GM23338 (cell line): ENCODE measurements around the gene ADAMTS4.

Source experiments
- CREB1 ChIP-seq: fragments of 250-450 bp; sonication (Bioruptor Pico); IDR thresholded peaks from 2 replicates; pipeline ENCODE4 v1.5.0; 2020; ENCODE audit warnings: low read depth, mild to moderate bottlenecking, moderate library complexity
- EZH2 ChIP-seq: fragments of 200-600 bp; sonication (generic); IDR thresholded peaks from one replicate; pipeline ENCODE4 v1.8.0; 2017; ENCODE audit warnings: antibody characterized with exemption, mild to moderate bottlenecking, low read depth; ENCODE audit not compliant: unreplicated experiment
- EZH2phosphoT487 ChIP-seq: fragments of 200-600 bp; sonication (generic); IDR thresholded peaks from one replicate; pipeline ENCODE4 v1.8.1; 2018; ENCODE audit warnings: antibody characterized with exemption; ENCODE audit not compliant: unreplicated experiment
- JUNB ChIP-seq: IDR thresholded peaks from one replicate; pipeline ENCODE4 v1.6.1; 2016; ENCODE audit warnings: antibody characterized with exemption; ENCODE audit not compliant: unreplicated experiment
- NANOG ChIP-seq: IDR thresholded peaks from 2 replicates; pipeline ENCODE4 v1.6.1; 2016; ENCODE audit warnings: antibody characterized with exemption, borderline replicate concordance
- POLR2AphosphoS5 ChIP-seq: IDR thresholded peaks from 2 replicates; pipeline ENCODE4 v1.6.1; 2016; ENCODE audit warnings: antibody characterized with exemption, low read depth
- STAT1 ChIP-seq: IDR thresholded peaks from one replicate; pipeline ENCODE4 v1.6.1; 2016; ENCODE audit warnings: antibody characterized with exemption; ENCODE audit not compliant: unreplicated experiment
- ZNF331 ChIP-seq: fragments of 250-450 bp; sonication (Bioruptor Pico); IDR thresholded peaks from 2 replicates; pipeline ENCODE4 v1.5.0; 2020; ENCODE audit warnings: low read depth, mild to moderate bottlenecking, moderate library complexity
- TF ChIP-seq, protein P1 (sequence below), 2 experiments: fragments of 200-600 bp in 1 of 2; sonication (generic) in 1 of 2; conservative IDR thresholded peaks; 2 replicates each; pipeline versions ENCODE4 v1.5.1 to v1.6.1; 2016 to 2017; ENCODE audit warnings: antibody characterized with exemption in 2 of 2, low read depth in 2 of 2, mild to moderate bottlenecking in 2 of 2, moderate library complexity in 1 of 2
- TF ChIP-seq, protein P2 (sequence below): IDR thresholded peaks from one replicate; pipeline ENCODE4 v1.6.1; 2018; ENCODE audit warnings: antibody characterized with exemption; ENCODE audit not compliant: unreplicated experiment
- TF ChIP-seq, protein P3 (sequence below): IDR thresholded peaks from 2 replicates; pipeline ENCODE4 v1.6.1; 2016; ENCODE audit warnings: antibody characterized with exemption

DNA sequence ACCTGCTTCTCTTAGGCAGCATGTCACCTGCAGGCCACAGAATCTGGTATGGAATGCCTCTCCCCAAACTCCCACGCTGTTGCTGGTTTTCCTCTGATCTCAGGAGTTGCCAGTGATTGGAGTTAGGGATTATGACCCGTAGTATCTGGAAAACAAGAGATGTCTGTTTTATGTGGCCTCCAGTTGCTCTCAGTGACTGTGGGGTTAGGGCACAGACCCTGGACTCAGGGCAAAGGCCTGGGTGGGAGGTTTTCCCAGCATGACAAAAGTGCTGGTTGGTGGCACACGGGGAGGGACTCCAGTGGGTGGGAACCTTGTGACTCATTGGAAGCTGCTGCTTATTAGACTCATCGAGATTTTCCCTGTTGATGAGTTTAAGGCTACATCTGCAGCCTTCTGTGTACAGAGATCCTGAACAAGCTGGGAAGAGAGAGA, 39.2 kb upstream of the ADAMTS4 start, which contains the start of gene NR1I3:
- TF ChIP-seq, protein P1, sequence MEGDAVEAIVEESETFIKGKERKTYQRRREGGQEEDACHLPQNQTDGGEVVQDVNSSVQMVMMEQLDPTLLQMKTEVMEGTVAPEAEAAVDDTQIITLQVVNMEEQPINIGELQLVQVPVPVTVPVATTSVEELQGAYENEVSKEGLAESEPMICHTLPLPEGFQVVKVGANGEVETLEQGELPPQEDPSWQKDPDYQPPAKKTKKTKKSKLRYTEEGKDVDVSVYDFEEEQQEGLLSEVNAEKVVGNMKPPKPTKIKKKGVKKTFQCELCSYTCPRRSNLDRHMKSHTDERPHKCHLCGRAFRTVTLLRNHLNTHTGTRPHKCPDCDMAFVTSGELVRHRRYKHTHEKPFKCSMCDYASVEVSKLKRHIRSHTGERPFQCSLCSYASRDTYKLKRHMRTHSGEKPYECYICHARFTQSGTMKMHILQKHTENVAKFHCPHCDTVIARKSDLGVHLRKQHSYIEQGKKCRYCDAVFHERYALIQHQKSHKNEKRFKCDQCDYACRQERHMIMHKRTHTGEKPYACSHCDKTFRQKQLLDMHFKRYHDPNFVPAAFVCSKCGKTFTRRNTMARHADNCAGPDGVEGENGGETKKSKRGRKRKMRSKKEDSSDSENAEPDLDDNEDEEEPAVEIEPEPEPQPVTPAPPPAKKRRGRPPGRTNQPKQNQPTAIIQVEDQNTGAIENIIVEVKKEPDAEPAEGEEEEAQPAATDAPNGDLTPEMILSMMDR (conservative IDR thresholded peaks at IDR 0.05; ENCODE audit: low read depth in 2 of 2), result no peak
- TF ChIP-seq, protein P2, sequence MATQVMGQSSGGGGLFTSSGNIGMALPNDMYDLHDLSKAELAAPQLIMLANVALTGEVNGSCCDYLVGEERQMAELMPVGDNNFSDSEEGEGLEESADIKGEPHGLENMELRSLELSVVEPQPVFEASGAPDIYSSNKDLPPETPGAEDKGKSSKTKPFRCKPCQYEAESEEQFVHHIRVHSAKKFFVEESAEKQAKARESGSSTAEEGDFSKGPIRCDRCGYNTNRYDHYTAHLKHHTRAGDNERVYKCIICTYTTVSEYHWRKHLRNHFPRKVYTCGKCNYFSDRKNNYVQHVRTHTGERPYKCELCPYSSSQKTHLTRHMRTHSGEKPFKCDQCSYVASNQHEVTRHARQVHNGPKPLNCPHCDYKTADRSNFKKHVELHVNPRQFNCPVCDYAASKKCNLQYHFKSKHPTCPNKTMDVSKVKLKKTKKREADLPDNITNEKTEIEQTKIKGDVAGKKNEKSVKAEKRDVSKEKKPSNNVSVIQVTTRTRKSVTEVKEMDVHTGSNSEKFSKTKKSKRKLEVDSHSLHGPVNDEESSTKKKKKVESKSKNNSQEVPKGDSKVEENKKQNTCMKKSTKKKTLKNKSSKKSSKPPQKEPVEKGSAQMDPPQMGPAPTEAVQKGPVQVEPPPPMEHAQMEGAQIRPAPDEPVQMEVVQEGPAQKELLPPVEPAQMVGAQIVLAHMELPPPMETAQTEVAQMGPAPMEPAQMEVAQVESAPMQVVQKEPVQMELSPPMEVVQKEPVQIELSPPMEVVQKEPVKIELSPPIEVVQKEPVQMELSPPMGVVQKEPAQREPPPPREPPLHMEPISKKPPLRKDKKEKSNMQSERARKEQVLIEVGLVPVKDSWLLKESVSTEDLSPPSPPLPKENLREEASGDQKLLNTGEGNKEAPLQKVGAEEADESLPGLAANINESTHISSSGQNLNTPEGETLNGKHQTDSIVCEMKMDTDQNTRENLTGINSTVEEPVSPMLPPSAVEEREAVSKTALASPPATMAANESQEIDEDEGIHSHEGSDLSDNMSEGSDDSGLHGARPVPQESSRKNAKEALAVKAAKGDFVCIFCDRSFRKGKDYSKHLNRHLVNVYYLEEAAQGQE, result no peak
- TF ChIP-seq EZH2phosphoT487, result no peak
- TF ChIP-seq EZH2, result no peak
- TF ChIP-seq CREB1 (CRISPR knock-in tag), result no peak
- TF ChIP-seq POLR2AphosphoS5, result no peak
- TF ChIP-seq NANOG, result no peak
- no peak for TF ChIP-seq JUNB
- TF ChIP-seq, protein P3, sequence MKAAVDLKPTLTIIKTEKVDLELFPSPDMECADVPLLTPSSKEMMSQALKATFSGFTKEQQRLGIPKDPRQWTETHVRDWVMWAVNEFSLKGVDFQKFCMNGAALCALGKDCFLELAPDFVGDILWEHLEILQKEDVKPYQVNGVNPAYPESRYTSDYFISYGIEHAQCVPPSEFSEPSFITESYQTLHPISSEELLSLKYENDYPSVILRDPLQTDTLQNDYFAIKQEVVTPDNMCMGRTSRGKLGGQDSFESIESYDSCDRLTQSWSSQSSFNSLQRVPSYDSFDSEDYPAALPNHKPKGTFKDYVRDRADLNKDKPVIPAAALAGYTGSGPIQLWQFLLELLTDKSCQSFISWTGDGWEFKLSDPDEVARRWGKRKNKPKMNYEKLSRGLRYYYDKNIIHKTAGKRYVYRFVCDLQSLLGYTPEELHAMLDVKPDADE, result no peak
- TF ChIP-seq ZNF331 (CRISPR knock-in tag), result no peak
- no peak for TF ChIP-seq STAT1
